ENCODE results near the gene SORCS2.

The SORCS2 gene

GRCh38 chr4:7477695-7478094 lies 285.4 kb downstream of the SORCS2 start:
- in situ Hi-C loops (cut with MboI; ENCODE audit: low pct_unique_long_range_greater_than_20kb, low sequenced_read_pairs, unreplicated experiment) = no loop called here
- no peak for TF ChIP-seq CTCF (IDR thresholded peaks at IDR 0.05; ENCODE audit: extremely low read depth, insufficient read depth, missing control alignments)
- no peak for DNase-seq (ENCODE audit: low spot score)

GRCh38 chr4:7478665-7479064 lies 286.3 kb downstream of the SORCS2 start:
- TF ChIP-seq CTCF (IDR thresholded peaks at IDR 0.05; ENCODE audit: extremely low read depth, insufficient read depth, missing control alignments) = no peak
- no peak for DNase-seq (ENCODE audit: low spot score)
- in situ Hi-C loops (cut with MboI; ENCODE audit: low pct_unique_long_range_greater_than_20kb, low sequenced_read_pairs, unreplicated experiment) = no loop called here

GRCh38 chr4:7480423-7480822 lies 288.1 kb downstream of the SORCS2 start:
- in situ Hi-C loops (cut with MboI; ENCODE audit: low pct_unique_long_range_greater_than_20kb, low sequenced_read_pairs, unreplicated experiment) = no loop called here
- TF ChIP-seq CTCF (IDR thresholded peaks at IDR 0.05; ENCODE audit: extremely low read depth, insufficient read depth, missing control alignments) = no peak

GRCh38 chr4:7481227-7481626 lies 288.9 kb downstream of the SORCS2 start:
- TF ChIP-seq CTCF (IDR thresholded peaks at IDR 0.05; ENCODE audit: extremely low read depth, insufficient read depth, missing control alignments) = no peak
- in situ Hi-C loops (cut with MboI; ENCODE audit: low pct_unique_long_range_greater_than_20kb, low sequenced_read_pairs, unreplicated experiment) = no loop called here
- no peak for DNase-seq (ENCODE audit: low spot score)

More at GRCh38 chr4:7480423-7480822, 288.1 kb downstream of the SORCS2 start:
- DNase-seq (ENCODE audit: low spot score) = no peak

- in situ Hi-C loops (cut with MboI; ENCODE audit: low pct_unique_long_range_greater_than_20kb, low sequenced_read_pairs, unreplicated experiment) = no loop called here
- no peak for TF ChIP-seq CTCF (IDR thresholded peaks at IDR 0.05; ENCODE audit: extremely low read depth, insufficient read depth, missing control alignments)
- DNase-seq (ENCODE audit: low spot score) = no peak
Measured at GRCh38 chr4:7485096-7485495, 292.8 kb downstream of the SORCS2 start.

GRCh38 chr4:7486101-7486500 lies 293.8 kb downstream of the SORCS2 start:
- no peak for TF ChIP-seq CTCF (IDR thresholded peaks at IDR 0.05; ENCODE audit: extremely low read depth, insufficient read depth, missing control alignments)
- in situ Hi-C loops (cut with MboI; ENCODE audit: low pct_unique_long_range_greater_than_20kb, low sequenced_read_pairs, unreplicated experiment) = no loop called here

GRCh38 chr4:7487502-7487901 lies 295.2 kb downstream of the SORCS2 start:
- in situ Hi-C loops (cut with MboI; ENCODE audit: low pct_unique_long_range_greater_than_20kb, low sequenced_read_pairs, unreplicated experiment) = no loop called here
- TF ChIP-seq CTCF (IDR thresholded peaks at IDR 0.05; ENCODE audit: extremely low read depth, insufficient read depth, missing control alignments) = no peak
- DNase-seq (ENCODE audit: low spot score) = no peak

More at GRCh38 chr4:7486101-7486500, 293.8 kb downstream of the SORCS2 start:
- DNase-seq (ENCODE audit: low spot score) = no peak
